ENCODE results near the gene TBC1D24.

DNA sequence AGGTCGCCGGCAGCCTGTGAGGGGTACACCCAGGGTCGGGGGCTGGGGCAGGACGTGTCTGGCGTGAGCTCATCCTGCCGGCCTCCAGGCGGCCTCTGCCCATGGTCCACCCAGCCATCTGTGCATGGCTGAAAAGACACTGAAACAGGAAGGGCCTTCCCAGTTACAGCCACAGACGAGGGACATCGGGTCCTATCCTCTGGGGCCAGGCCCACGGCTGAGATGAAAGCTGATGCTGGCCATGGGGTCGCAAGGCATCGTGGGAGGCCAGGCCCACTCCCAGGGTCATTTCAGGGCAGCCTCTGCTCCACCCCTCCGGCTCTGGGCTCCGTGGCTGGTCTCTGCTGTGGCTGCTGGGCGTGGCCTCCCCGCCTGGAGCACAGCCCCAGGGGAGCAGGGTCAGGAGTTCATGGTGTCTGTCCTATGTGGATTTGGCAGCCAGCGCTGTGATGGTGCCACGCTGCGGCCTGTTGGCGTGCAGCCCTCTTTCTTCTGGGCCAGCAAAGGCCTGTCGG lies 22.2 kb downstream of the TBC1D24 start:
- TF ChIP-seq POLR2A (IDR thresholded peaks at IDR 0.05) = no peak
- TF ChIP-seq, protein P1, sequence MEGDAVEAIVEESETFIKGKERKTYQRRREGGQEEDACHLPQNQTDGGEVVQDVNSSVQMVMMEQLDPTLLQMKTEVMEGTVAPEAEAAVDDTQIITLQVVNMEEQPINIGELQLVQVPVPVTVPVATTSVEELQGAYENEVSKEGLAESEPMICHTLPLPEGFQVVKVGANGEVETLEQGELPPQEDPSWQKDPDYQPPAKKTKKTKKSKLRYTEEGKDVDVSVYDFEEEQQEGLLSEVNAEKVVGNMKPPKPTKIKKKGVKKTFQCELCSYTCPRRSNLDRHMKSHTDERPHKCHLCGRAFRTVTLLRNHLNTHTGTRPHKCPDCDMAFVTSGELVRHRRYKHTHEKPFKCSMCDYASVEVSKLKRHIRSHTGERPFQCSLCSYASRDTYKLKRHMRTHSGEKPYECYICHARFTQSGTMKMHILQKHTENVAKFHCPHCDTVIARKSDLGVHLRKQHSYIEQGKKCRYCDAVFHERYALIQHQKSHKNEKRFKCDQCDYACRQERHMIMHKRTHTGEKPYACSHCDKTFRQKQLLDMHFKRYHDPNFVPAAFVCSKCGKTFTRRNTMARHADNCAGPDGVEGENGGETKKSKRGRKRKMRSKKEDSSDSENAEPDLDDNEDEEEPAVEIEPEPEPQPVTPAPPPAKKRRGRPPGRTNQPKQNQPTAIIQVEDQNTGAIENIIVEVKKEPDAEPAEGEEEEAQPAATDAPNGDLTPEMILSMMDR (IDR thresholded peaks at IDR 0.05) = no peak
